NCI-H1436 treated with DMSO at 0.1 percent for 48 hours (cell line): ENCODE data around the gene RIOX2.
"Not testable (repeated sequence)": the region's sequence is repeated elsewhere in the genome, so short reads cannot be mapped to it uniquely, and the experiment has no call there.

Source experiments
- DNase-seq: peaks from one replicate; lab custom pipeline; 2025; lab: John Stamatoyannopoulos, UW

The RIOX2 gene

DNA sequence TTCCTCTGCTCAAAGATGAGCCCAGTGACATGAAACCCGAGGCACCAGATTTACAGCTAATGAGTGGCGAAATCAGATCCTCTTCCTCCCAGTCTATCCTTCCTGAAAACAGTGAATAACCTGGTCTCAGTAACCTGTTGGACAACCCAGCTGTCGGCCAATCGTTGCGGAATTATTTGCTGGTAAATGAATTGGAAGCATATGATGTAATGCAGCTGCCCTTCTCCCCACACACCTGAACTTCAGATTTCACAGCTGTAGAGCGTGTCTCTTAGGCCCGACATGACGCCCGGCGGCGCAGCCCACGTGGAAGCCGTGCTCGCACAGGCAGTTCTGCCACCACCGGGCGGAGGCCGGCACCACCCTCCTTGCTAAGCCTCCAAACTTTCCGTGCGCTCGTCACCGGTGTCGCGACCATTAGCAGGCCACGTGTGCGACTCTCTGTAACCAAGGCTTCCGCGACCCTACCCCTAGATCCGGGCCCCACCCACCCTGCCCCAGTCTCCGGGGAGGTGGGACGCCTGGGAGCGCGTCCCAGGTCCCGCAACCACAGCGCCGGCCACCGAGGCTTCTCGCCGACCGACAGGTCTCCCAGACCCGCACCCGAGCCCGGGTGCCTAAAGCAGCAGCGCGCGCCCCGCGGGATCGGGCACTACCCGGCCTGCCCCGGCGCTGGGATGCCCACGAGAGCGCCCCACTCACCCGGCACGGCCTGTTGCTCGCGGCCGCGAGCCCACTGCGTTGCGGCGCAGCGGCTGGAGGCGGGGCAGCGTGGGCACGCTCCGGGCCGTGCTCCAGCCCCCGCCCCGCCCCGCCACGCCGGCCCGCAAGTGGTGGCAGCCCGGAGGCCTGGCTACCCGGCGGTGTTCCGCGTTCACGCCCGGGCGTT is at the start of gene RIOX2:
RIOX2 (minus strand) TSS at position 753 of the 889 bp plus-strand sequence. CDS start 4,838 bp downstream, outside the sequence.
- DNase-seq = no peak

DNA sequence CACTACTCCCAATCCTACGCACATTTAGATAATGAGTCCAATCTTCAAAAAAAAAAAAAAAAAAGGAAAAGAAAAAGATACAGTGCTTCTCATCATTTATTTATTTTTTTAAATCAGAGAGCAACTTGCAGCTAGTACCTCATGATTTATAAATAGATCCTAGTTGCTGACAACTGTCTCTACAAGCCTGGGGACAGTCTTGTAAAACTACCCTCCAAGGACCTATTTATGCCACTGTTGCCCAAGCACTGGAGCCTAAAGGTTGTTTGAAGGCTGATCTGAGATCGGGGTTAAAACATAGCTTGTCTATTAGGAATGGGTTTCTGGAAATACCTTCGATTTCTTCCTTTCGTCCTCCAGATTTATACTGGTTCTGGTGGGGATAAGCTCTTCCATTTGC is 48.2 kb upstream of the RIOX2 start:
- no peak for DNase-seq

DNA sequence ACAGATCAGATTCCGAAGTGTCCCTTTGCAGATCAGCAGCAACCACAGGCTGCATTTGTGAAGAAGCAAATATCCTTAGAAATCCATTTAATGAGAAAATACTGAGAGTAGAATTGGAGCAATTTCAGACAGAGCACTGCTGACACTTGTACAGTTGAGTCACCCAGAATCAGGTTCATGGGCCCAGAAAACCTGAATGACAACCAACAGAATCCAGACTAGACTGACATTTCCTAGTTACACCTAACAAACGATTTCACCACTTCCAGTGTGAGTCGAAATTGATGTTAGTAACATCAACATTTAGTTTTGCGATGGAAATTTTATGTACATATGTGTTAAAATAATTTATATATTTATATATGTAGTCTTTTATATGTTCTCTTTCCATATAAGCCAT is 46.1 kb upstream of the RIOX2 start:
- DNase-seq = no peak

DNA sequence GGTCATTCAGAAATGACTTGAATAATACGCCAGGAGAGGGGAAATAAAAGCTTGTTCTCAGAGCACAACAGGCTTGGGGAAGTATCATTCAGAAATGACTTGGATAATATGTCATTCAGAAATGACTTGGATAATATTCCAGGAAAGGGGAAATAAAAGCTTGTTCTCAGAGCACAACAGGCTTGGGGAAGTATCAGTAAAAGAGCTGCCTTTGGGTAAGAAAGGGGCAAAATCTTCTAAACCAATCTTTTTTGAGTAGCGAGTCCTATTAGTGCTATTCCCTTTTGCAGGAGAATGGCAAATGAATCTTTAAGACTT is 42.0 kb upstream of the RIOX2 start:
- no peak for DNase-seq

DNA sequence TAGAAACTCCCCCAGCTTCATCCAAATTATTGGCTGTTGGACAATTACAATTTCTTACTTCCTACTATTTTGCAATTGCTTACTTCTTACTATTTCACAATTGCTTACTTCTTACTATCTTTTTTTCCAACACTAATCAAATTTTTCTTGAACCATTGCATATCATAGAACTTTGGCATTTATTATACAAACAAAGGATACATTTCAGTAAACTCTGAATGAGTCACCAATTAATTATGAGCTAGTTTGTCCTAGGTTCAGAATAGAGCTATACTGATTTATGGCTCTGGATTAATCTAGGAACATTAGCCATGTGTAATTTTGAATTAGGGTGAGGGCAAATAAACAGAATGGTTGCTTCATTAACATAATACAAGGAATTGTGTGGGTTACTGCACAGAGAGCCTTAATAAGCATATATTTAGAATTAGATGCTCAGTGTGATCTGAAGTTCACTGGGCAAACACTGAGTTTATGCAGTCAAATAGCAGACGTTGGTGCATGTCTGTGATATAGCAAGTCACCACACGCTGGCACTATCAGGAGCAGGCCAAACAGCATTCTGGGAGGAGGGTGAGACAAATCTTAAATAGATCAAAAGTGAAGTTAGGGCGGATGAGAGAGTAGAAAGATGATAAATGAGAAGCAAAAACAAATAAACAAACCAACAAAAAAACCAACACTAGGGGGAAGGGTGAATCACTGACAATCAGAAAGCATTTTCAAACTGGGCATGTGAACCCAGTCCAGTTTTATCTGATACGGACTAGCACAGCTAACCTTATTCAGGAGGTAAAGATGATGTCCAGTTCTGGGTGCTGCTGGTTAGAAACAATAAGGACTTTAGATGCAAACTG is 41.4 kb upstream of the RIOX2 start:
- DNase-seq = no peak

DNA sequence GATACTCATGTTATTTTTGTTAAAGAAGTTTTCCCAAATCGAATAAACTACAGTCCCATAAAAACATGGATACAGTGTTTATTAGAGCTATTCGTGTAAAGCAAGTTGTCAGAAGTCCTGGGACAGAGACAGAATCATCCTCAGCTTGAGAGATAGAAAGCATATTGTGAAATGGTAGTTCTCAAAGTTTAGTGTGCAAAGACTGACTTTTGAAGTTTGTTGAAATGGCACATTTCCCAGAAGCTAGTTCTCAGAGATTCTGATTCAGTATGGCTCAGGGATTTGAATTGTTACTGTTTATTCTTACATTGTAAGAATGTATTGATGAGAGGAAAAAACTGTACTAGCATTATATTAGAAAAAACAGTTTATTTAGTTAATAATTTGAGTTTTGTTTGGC is 40.7 kb upstream of the RIOX2 start:
- no peak for DNase-seq

DNA sequence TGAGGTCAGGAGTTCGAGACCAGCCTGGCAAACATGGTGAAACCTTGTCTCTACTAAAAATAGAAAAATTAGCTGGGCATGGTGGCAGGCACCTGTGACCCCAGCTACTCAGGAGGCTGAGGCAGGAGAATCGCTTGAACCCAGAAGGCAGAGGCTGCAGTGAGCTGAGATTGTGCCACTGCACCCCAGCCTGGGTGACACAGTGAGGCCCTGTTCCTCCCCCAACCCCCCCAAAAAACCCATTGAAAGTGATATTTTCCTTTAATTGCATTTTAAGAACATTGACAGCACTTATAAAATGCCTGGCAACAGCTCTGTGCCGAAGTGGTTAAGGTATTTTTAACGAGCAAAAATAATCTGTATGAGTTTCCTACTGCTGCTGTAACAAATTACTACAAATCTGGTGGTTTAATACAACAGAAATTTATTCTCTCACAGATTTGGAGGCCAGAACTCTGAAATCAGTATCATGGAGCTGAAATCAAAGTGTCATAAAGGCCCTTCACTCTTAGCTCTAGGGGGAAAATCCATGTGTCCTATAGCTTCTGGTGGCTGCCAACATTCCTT is 38.7 kb upstream of the RIOX2 start:
- not testable (repeated sequence) for DNase-seq

DNA sequence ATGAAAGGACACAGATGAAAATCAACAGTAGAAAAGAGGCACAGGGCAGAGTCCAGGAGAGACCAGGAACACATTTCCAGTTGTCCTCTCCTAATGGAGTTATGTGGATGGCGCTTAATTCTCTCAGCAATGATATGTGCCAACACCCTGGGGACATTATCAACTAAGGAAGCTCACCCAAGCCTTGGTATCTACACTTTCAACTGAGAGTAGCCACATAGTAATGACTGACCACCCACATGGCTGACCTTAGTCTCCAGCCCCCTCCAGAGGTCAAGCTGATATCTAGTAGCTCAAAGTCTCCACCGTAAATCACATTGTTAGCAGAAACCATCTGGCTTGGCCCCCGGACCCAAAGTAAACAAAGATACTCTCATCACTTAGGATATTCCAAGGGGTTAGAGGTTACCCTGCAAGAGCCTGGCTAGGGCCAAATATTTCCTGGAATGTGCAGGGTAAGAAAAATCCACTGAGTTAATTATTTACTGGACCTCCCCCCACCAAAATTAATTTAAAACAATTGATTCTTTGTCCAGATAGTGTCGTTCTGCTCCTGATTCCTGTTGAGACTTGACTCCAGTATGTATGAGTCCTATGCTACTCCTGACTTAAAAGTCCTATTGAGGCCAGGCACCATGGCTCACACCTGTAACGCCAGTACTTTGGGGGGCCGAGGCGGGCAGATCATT is 38.1 kb upstream of the RIOX2 start:
- no peak for DNase-seq

DNA sequence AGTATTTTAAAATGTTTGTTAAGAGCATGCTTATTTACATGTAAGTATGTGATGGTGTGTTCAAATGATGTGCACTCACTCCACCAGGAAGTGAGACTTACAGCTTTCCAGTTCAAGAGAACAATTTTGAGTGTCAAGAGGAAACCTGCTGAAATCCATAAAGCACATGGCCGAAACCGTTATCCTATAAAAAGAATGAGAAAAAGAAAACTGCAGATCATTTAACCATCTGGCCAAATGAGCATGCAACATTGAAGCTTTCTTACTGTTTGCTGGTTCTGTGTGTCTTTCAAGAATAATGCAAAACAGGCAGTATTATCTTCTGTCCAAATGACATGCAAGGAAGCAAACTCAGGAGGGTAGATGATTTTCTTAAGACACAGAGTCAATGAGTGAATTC is 36.6 kb upstream of the RIOX2 start:
- DNase-seq = no peak

DNA sequence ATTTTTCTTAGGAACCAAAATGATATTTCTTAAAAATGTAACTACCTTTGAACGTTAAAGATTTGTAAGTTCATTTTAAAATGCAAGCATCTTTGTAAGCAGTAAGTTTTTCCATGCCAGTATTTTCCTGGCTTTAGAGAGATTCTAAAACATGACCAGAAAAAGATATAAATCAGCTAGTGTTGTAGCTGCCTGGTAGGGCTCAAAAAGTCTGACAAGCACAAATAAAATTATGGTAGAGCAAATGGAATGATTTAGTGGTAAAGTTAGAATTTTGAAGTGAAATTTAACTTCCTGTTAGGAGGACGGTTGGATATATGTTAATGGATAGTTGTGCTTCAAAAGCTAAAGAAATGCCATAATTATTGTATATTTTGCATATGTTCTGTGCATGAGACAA is 33.2 kb upstream of the RIOX2 start:
- DNase-seq = no peak

DNA sequence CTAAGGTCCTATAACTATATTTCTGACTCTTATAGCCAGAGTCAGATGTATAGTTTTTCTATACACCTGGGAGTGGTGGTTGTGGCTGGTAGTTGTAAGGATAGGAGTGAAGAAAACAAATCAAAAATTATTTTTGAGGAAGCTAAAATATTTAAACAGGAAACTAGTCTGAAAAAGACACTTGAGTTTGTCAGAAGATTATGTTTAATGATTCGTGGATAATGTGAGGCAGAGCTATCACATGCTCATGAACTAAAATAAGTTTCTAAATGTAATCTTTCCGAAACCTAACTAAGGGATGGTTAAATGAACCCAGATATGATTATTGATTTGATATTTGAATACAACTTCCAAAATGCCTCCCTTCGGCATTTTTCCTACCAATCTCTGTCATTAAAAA is 32.5 kb upstream of the RIOX2 start:
- DNase-seq = no peak

DNA sequence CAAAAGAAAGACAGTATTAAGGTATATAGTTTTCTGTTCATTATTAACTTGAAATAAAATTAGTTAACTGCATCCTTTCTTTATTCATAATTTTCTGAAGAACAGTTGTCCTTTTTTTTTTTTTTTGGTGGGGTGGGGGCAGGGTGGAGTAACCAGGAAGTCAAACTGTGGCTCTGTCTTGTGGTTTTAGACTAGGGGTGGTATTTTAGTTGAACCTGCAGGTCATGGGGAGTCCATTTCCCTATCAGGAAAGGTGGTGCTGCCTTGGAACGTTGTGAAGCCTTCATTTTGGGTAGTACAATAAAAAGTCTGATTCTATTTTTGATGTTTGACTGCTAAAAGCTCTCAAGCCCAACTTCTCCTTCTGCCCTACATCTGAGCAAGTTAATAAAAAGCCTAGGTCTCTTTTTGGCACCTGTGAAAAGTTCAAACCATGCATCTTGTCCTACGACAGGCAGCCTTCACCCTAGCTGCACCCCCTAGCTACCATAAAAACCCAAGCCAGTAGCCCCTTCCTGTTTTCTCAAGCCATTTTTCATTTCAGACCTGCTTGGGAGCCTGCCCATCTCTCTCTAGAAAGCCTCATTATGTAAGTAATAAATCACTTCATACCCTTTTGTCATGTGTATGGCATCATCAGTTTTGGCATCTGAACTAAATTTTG is 31.2 kb upstream of the RIOX2 start:
- DNase-seq = no peak

DNA sequence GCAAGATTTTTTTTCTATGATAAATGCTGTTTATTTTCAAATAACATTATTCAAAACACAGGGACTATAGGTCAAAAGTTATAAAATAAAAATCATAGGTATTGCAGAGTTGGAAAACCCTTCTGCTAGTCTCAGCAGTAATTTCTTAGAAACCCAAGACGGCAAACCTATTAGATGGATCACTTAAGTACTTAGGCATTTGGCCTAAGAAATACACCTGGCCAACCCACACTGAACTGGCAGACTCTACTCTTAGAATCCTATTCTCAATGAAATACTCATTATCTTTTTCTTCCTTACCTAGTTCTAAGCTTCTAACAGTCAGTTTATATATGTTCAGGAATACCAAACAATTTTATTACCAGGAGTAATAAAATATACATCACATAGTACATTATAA is 30.5 kb upstream of the RIOX2 start:
- DNase-seq = no peak

DNA sequence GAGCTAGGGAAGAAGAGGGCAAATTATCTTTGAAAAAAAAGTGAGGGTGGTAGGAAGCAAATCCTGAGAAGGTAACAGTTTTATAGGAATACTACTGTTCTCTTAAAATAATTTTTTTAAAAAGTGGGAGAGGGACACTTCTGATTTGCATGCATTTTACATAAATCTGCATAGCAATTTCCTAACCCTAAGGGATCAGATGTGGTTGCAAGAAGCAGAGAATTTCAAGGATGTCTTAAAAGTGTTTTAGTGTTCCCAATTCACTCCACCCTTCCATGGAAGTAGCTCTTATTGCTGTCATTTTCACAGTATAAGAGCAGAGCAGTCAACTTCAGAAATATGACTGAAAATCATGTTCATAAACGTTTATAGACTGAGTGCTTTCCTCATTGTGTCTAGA is 27.8 kb upstream of the RIOX2 start:
- DNase-seq = no peak

DNA sequence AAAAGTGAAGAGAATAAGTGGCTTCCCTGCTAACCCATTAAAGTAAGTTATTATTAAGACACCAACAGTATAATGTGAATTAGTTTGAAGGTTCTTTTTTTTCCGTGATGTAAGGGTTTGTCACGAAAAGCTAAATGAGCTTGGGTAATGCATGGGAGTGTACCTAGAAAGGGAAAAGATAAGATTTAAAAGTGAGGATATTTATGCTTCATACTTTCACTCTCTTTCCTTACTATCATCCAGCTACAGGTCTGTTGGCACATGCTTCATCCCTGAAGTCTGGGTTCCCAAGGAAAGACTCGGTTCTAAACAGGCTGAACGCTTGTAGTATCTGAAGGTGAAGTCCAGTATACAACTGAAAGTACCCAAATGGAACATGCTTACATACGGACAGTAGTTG is 26.9 kb upstream of the RIOX2 start:
- DNase-seq = no peak

DNA sequence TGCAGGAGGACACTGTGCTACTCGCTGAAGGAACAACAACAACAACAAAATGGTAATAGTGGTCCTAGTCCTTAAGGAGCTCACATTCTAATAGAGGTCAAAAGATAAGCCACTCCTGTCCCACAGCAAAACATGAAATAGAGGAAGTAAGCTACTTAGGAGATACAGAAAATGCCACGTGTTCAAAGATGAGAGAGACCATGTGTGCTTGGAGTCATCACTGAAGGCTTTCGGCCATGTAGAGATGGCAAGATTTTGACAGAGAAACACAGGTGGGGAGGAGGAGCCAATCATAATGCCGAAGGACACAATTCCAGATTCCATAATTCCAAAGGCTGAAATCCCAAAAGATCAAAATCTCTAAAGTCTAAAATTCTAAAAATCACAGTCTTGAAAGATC is 24.8 kb upstream of the RIOX2 start:
- DNase-seq = no peak

DNA sequence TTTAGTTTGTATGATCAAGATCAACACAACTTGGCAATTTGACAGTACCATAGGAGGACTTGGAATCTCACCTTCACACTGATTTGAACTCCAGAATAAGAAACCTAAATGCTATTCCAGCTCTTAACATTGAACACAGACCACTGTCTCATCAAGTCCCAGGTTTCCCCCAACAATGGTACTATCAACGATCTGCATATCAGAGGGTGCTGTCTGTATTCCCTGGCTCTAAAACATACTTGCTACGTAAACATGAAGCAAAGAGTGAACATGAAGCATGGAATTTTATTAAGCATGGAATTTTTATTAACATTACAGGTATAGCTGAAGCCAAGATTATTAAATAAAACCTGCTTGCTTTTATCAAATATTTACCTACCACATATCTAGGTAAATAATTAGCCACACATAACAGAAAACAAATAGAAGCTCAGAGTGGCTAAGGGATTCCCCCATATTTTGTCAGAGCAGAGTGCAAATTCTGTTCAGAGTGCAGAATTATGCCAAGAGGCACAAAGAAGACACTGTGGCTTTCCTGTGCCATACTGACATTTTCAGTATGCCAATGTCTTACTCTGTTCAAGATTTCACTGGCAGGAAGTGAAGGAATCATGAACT is 22.2 kb upstream of the RIOX2 start:
- DNase-seq = no peak

DNA sequence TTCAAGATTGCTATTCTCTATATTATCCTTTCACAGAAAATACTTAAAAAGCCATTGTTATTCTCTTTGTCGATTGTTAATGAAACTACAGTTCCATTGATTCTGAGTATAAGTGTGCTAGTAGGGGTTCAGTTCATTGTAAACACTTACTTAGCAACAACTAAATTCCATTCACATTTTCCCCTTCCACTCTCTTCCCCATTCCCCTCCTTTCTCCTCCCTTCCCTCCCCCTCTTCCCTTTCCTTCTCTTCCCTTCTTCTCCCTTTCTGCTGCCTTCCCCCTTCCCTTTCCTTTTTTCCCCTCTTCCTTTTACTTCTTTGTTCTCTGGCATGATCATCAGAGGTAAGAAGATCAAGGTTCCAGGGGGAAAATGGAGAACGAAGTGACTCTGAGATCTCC is 21.3 kb upstream of the RIOX2 start:
- no peak for DNase-seq

DNA sequence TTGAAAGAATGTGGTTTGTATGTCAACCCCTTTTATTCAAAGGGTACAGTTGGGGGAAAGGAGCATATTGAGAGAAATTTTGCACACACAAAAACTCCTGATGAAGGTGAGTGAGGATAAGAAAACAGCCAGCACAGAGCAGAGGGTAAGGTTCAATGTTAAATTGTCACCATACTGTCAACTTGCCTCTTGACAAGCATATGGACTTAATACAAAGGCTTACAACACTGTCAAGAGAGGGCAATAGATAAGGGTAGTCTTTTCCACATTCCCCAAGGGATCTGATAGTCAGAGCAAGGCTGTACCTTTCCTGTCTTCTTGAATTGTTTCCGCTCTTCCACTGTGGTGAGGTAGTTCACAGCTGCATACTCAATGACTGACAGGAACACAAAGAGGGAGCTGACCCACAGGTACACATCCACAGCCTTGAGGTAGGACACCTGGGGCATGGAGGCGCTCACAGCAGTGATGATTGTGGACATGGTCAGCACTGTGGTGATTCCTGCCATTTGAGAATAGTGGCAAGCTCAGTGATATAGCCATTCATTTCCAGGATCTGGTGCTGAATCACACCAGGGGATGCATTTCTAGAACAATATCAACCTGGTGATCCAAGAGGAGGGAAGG is 20.4 kb upstream of the RIOX2 start:
- no peak for DNase-seq

DNA sequence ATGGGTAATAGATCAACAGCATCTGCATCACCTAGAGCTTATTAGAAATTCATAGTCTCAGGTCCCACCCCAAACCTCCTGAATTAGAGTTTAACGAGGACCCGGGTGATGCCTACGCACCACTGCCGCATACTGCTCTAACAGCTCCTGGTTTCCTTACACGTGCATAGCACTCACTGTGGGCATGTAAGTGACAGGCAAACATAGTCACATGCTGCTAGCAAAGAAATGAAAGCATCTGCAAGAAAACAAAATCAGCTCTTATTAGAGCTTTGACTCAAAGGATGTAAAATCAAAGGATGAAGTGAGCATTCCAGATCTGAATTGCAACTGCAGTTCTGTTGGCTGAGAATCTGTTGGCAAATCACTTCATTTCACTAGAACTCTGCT is 19.1 kb upstream of the RIOX2 start:
- DNase-seq = no peak
